HEK293 (cell line): Measurements from ENCODE around the gene PACRG.

Experiments used
- CTCF ChIA-PET: fragments of 350-600 bp; formaldehyde crosslinking; extraction: SDS; loops from one replicate; lab custom pipeline; 2021; ENCODE audit warnings: antibody characterized with exemption; lab: Yijun Ruan, JAX
- POLR2A ChIA-PET: fragments of 300-600 bp; formaldehyde crosslinking; extraction: SDS; loops from one replicate; lab custom pipeline; 2020; ENCODE audit warnings: antibody characterized with exemption, inconsistent platforms; lab: Yijun Ruan, JAX
- H3K27ac ChIP-seq: fragments of 200-500 bp; sonication (Bioruptor generic); 2 replicates; pipeline ENCODE4 v1.5.1; 2014; ENCODE audit warnings: low read depth, low read length, control low read depth, inconsistent platforms; ENCODE audit errors: extremely low read depth
- H3K36me3 ChIP-seq, 2 experiments: fragments of 200-500 bp in 1 of 2; sonication (Bioruptor generic) in 1 of 2; 1 replicate in 1 of 2; 2 replicates in 1 of 2; pipeline ENCODE4 v1.5.1; 2014 to 2017; ENCODE audit warnings: inconsistent platforms in 2 of 2, low read length in 2 of 2; ENCODE audit not compliant: control insufficient read depth in 2 of 2, insufficient read depth in 1 of 2
- H3K4me1 ChIP-seq: fragments of 200-500 bp; sonication (Bioruptor generic); 2 replicates; pipeline ENCODE4 v1.5.1; 2014; ENCODE audit warnings: mild to moderate bottlenecking, low read length, inconsistent platforms; ENCODE audit not compliant: control insufficient read depth, insufficient read depth
- H3K4me3 ChIP-seq: 2 replicates; pipeline ENCODE4 v1.5.1; 2011; ENCODE audit warnings: low read depth, mild to moderate bottlenecking, control low read depth, low read length, moderate library complexity
- H3K9me3 ChIP-seq: fragments of 200-500 bp; sonication (Bioruptor generic); 2 replicates; pipeline ENCODE4 v1.5.1; 2014; ENCODE audit warnings: low read depth, low read length, inconsistent platforms; ENCODE audit not compliant: control insufficient read depth, insufficient read depth
- EGR2 ChIP-seq: fragments of 450-650 bp; formaldehyde crosslinking; IDR thresholded peaks from 2 replicates; pipeline ENCODE4 v1.5.1; 2016; ENCODE audit warnings: low read depth, missing biosample characterization, missing genetic modification characterization
- KLF7 ChIP-seq: fragments of 450-650 bp; formaldehyde crosslinking; IDR thresholded peaks from 2 replicates; pipeline ENCODE4 v1.5.1; 2016; ENCODE audit warnings: missing biosample characterization, missing genetic modification characterization, borderline replicate concordance
- PRDM6 ChIP-seq: fragments of 450-650 bp; formaldehyde crosslinking; IDR thresholded peaks from 2 replicates; pipeline ENCODE4 v1.5.1; 2017; ENCODE audit warnings: missing biosample characterization, missing genetic modification characterization
- TSHZ1 ChIP-seq: fragments of 450-650 bp; formaldehyde crosslinking; IDR thresholded peaks from 2 replicates; pipeline ENCODE4 v1.5.1; 2016; ENCODE audit warnings: missing biosample characterization, missing genetic modification characterization, borderline replicate concordance
- YY2 ChIP-seq: fragments of 450-650 bp; formaldehyde crosslinking; IDR thresholded peaks from 2 replicates; pipeline ENCODE4 v1.5.1; 2016; ENCODE audit warnings: missing biosample characterization, missing genetic modification characterization
- ZBTB26 ChIP-seq: fragments of 450-650 bp; formaldehyde crosslinking; optimal IDR thresholded peaks from 2 replicates; pipeline ENCODE3; 2016; ENCODE audit warnings: missing biosample characterization, mild to moderate bottlenecking, missing genetic modification characterization
- ZFHX2 ChIP-seq: fragments of 450-650 bp; formaldehyde crosslinking; conservative IDR thresholded peaks from 2 replicates; pipeline ENCODE4 v1.5.1; 2016; ENCODE audit warnings: missing biosample characterization, missing genetic modification characterization
- ZFP3 ChIP-seq: fragments of 450-650 bp; formaldehyde crosslinking; IDR thresholded peaks from 2 replicates; pipeline ENCODE4 v1.5.1; 2016; ENCODE audit warnings: low read depth, missing biosample characterization, missing genetic modification characterization
- ZNF112 ChIP-seq: fragments of 450-650 bp; formaldehyde crosslinking; IDR thresholded peaks from 2 replicates; pipeline ENCODE4 v1.5.0; 2017; ENCODE audit warnings: missing biosample characterization, missing genetic modification characterization
- ZNF146 ChIP-seq: fragments of 450-650 bp; formaldehyde crosslinking; IDR thresholded peaks from 2 replicates; pipeline ENCODE4 v1.5.1; 2016; ENCODE audit warnings: missing biosample characterization, missing genetic modification characterization
- ZNF155 ChIP-seq: fragments of 450-650 bp; formaldehyde crosslinking; IDR thresholded peaks from 2 replicates; pipeline ENCODE4 v1.5.1; 2016; ENCODE audit warnings: missing biosample characterization, missing genetic modification characterization
- ZNF169 ChIP-seq: fragments of 450-650 bp; formaldehyde crosslinking; IDR thresholded peaks from 2 replicates; pipeline ENCODE4 v1.5.1; 2016; ENCODE audit warnings: missing biosample characterization, missing genetic modification characterization
- ZNF19 ChIP-seq: fragments of 450-650 bp; formaldehyde crosslinking; IDR thresholded peaks from 2 replicates; pipeline ENCODE4; 2016; ENCODE audit warnings: missing biosample characterization, missing genetic modification characterization, low read depth
- ZNF280C ChIP-seq: fragments of 450-650 bp; formaldehyde crosslinking; IDR thresholded peaks from 2 replicates; pipeline ENCODE4 v1.5.1; 2016; ENCODE audit warnings: missing biosample characterization, missing genetic modification characterization
- ZNF302 ChIP-seq: fragments of 450-650 bp; formaldehyde crosslinking; IDR thresholded peaks from 2 replicates; pipeline ENCODE4 v1.5.1; 2016; ENCODE audit warnings: missing biosample characterization, missing genetic modification characterization, low read depth
- ZNF350 ChIP-seq: fragments of 450-650 bp; formaldehyde crosslinking; IDR thresholded peaks from 2 replicates; pipeline ENCODE4 v1.5.0; 2017; ENCODE audit warnings: missing biosample characterization, mild to moderate bottlenecking, missing genetic modification characterization
- ZNF37A ChIP-seq: fragments of 450-650 bp; IDR thresholded peaks from 2 replicates; pipeline ENCODE4 v1.5.1; 2018; ENCODE audit warnings: missing biosample characterization, missing genetic modification characterization
- ZNF404 ChIP-seq: fragments of 450-650 bp; formaldehyde crosslinking; IDR thresholded peaks from 2 replicates; pipeline ENCODE4 v1.5.1; 2017; ENCODE audit warnings: missing biosample characterization, missing genetic modification characterization
- ZNF416 ChIP-seq: fragments of 450-650 bp; formaldehyde crosslinking; IDR thresholded peaks from 2 replicates; pipeline ENCODE4 v1.5.1; 2016; ENCODE audit warnings: missing biosample characterization, missing genetic modification characterization
- ZNF513 ChIP-seq: fragments of 450-650 bp; IDR thresholded peaks from 2 replicates; pipeline ENCODE4 v1.5.1; 2018; ENCODE audit warnings: missing biosample characterization, missing genetic modification characterization
- ZNF658 ChIP-seq: fragments of 450-650 bp; formaldehyde crosslinking; IDR thresholded peaks from 2 replicates; pipeline ENCODE4; 2016; ENCODE audit warnings: missing biosample characterization, missing genetic modification characterization
- ZNF704 ChIP-seq: fragments of 450-650 bp; formaldehyde crosslinking; IDR thresholded peaks from 2 replicates; pipeline ENCODE4 v1.5.1; 2016; ENCODE audit warnings: missing biosample characterization, missing genetic modification characterization
- ZNF777 ChIP-seq: fragments of 450-650 bp; formaldehyde crosslinking; IDR thresholded peaks from 2 replicates; pipeline ENCODE4 v1.5.1; 2017; ENCODE audit warnings: missing biosample characterization, missing genetic modification characterization, borderline replicate concordance
- ZSCAN30 ChIP-seq: fragments of 450-650 bp; IDR thresholded peaks from 2 replicates; pipeline ENCODE4 v1.5.1; 2018; ENCODE audit warnings: missing biosample characterization, mild to moderate bottlenecking, missing genetic modification characterization, moderate library complexity
- TF ChIP-seq, protein P1 (sequence below): fragments of 450-650 bp; formaldehyde crosslinking; IDR thresholded peaks from 2 replicates; pipeline ENCODE4 v1.5.1; 2017; ENCODE audit warnings: missing biosample characterization, missing genetic modification characterization

Gene PACRG

GRCh38 chr6:163239572-163240340 lies 512.0 kb downstream of the PACRG start:
- Histone ChIP-seq H3K9me3 (no peaks in the 10 kb centered on the region), H3K27ac (no peak overlapping the region), H3K4me1 (no peaks in the 10 kb centered on the region), H3K36me3 (no peaks in the 10 kb centered on the region), H3K4me3 (no peak overlapping the region)
- ChIA-PET POLR2A (no interaction called here), CTCF (no interaction called here)
- TF ChIP-seq ZNF280C (tag by site-specific recombination) (no peak), ZNF404 (no peak), ZBTB26 (tag by site-specific recombination) (no peak), ZNF416 (tag by site-specific recombination) (no peak), PRDM6 (tag by site-specific recombination) (no peak), ZNF112 (tag by site-specific recombination) (no peak), ZNF350 (tag by site-specific recombination) (no peak), ZFHX2 (peak; percentile 98), ZNF169 (tag by site-specific recombination) (no peak), ZNF777 (tag by site-specific recombination) (no peak), ZNF37A (no peak), ZNF658 (tag by site-specific recombination) (no peak), ZNF19 (tag by site-specific recombination) (no peak), ZNF704 (no peak), ZNF513 (tag by site-specific recombination) (no peak), ZNF146 (tag by site-specific recombination) (no peak), TSHZ1 (no peak), EGR2 (tag by site-specific recombination) (peak; percentile 99), ZNF155 (tag by site-specific recombination) (no peak), KLF7 (tag by site-specific recombination) (no peak), ZNF302 (tag by site-specific recombination) (no peak), ZSCAN30 (no peak), ZFP3 (tag by site-specific recombination) (no peak), YY2 (tag by site-specific recombination) (no peak)
- TF ChIP-seq, protein P1, sequence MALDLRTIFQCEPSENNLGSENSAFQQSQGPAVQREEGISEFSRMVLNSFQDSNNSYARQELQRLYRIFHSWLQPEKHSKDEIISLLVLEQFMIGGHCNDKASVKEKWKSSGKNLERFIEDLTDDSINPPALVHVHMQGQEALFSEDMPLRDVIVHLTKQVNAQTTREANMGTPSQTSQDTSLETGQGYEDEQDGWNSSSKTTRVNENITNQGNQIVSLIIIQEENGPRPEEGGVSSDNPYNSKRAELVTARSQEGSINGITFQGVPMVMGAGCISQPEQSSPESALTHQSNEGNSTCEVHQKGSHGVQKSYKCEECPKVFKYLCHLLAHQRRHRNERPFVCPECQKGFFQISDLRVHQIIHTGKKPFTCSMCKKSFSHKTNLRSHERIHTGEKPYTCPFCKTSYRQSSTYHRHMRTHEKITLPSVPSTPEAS: peak; percentile 83
